ENCODE measurements around the gene TRAF3IP3.

The TRAF3IP3 gene

GRCh38 chr1:209756615-209757445 lies 977 bp downstream of the TRAF3IP3 start:
- Histone ChIP-seq H3K4me2 (ENCODE audit: low read depth, low read length) (peak overlapping the region; percentile 82), H2AFZ (ENCODE audit: low read length) (peak overlapping the region; percentile 40), H3K79me2 (ENCODE audit: low read length) (peaks cover 23% of the 10 kb centered on the region), H3K9me2 (replicated peaks; ENCODE audit: insufficient read depth, low read length) (no peaks in the 10 kb centered on the region), H3K36me3 (replicated peaks; ENCODE audit: insufficient read depth, low read length) (no peaks in the 10 kb centered on the region), H3K27me3 (replicated peaks; ENCODE audit: insufficient read depth, low read length) (no peaks in the 10 kb centered on the region), H3K4me1 (ENCODE audit: low read length) (peaks cover 50% of the 10 kb centered on the region), H4K20me1 (ENCODE audit: insufficient read depth, low read length) (no peaks in the 10 kb centered on the region), H3K27ac (ENCODE audit: low read length) (peak overlapping the region; percentile 82), H3F3A (ENCODE audit: insufficient read depth, low read length) (peaks cover 37% of the 10 kb centered on the region), H3K4me3 (ENCODE audit: low read length) (peak overlapping the region; percentile 65), H3K9ac (ENCODE audit: low read length) (peak overlapping the region; percentile 49), H3K9me3 (replicated peaks; ENCODE audit: insufficient read depth, low read length) (no peaks in the 10 kb centered on the region)
- TF ChIP-seq CTCF (IDR thresholded peaks at IDR 0.05; ENCODE audit: low read length) (no peak), EZH2 (optimal IDR thresholded peaks at IDR 0.05; ENCODE audit: low read depth, low read length) (no peak), EZH2phosphoT487 (IDR thresholded peaks at IDR 0.05; ENCODE audit: low read length) (no peak)
- DNase-seq: peak; percentile 38

GRCh38 chr1:209758400-209758799 lies 2.5 kb downstream of the TRAF3IP3 start:
- no peaks in the 10 kb centered on the region for H3K36me3 ChIP-seq (replicated peaks; ENCODE audit: insufficient read depth, low read length)
- H3F3A ChIP-seq (ENCODE audit: insufficient read depth, low read length): peaks cover 29% of the 10 kb centered on the region
- DNase-seq: no peak
- no peaks in the 10 kb centered on the region for H4K20me1 ChIP-seq (ENCODE audit: insufficient read depth, low read length)
- H2AFZ ChIP-seq (ENCODE audit: low read length): no peak overlapping the region
- peaks cover 23% of the 10 kb centered on the region for H3K79me2 ChIP-seq (ENCODE audit: low read length)
- H3K27ac ChIP-seq (ENCODE audit: low read length): no peak overlapping the region
- TF ChIP-seq EZH2 (optimal IDR thresholded peaks at IDR 0.05; ENCODE audit: low read depth, low read length): no peak
- TF ChIP-seq CTCF (IDR thresholded peaks at IDR 0.05; ENCODE audit: low read length): no peak
- TF ChIP-seq EZH2phosphoT487 (IDR thresholded peaks at IDR 0.05; ENCODE audit: low read length): no peak
- H3K27me3 ChIP-seq (replicated peaks; ENCODE audit: insufficient read depth, low read length): no peaks in the 10 kb centered on the region
- no peaks in the 10 kb centered on the region for H3K9me2 ChIP-seq (replicated peaks; ENCODE audit: insufficient read depth, low read length)
- no peak overlapping the region for H3K4me3 ChIP-seq (ENCODE audit: low read length)
- no peak overlapping the region for H3K9ac ChIP-seq (ENCODE audit: low read length)
- no peaks in the 10 kb centered on the region for H3K9me3 ChIP-seq (replicated peaks; ENCODE audit: insufficient read depth, low read length)
- H3K4me2 ChIP-seq (ENCODE audit: low read depth, low read length): no peak overlapping the region; the same call in 1 of the 2 replicates
- peaks cover 35% of the 10 kb centered on the region for H3K4me1 ChIP-seq (ENCODE audit: low read length)

GRCh38 chr1:209759829-209760359 lies 4.0 kb downstream of the TRAF3IP3 start:
- no peaks in the 10 kb centered on the region for H3K9me2 ChIP-seq (replicated peaks; ENCODE audit: insufficient read depth, low read length)
- H3K4me2 ChIP-seq (ENCODE audit: low read depth, low read length): no peak overlapping the region
- TF ChIP-seq EZH2 (optimal IDR thresholded peaks at IDR 0.05; ENCODE audit: low read depth, low read length) (no peak), CTCF (IDR thresholded peaks at IDR 0.05; ENCODE audit: low read length) (no peak), EZH2phosphoT487 (IDR thresholded peaks at IDR 0.05; ENCODE audit: low read length) (no peak)
- H3K9me3 ChIP-seq (replicated peaks; ENCODE audit: insufficient read depth, low read length): no peaks in the 10 kb centered on the region
- no peaks in the 10 kb centered on the region for H3K36me3 ChIP-seq (replicated peaks; ENCODE audit: insufficient read depth, low read length)
- no peak overlapping the region for H2AFZ ChIP-seq (ENCODE audit: low read length)
- H3K79me2 ChIP-seq (ENCODE audit: low read length): peaks cover 23% of the 10 kb centered on the region
- no peak overlapping the region for H3K27ac ChIP-seq (ENCODE audit: low read length)
- H3K9ac ChIP-seq (ENCODE audit: low read length): no peak overlapping the region
- no peak for DNase-seq
- H3F3A ChIP-seq (ENCODE audit: insufficient read depth, low read length): peaks cover 26% of the 10 kb centered on the region
- no peak overlapping the region for H3K4me3 ChIP-seq (ENCODE audit: low read length)
- no peaks in the 10 kb centered on the region for H3K27me3 ChIP-seq (replicated peaks; ENCODE audit: insufficient read depth, low read length)
- peaks cover 34% of the 10 kb centered on the region for H3K4me1 ChIP-seq (ENCODE audit: low read length)
- H4K20me1 ChIP-seq (ENCODE audit: insufficient read depth, low read length): no peaks in the 10 kb centered on the region
